BLaER1 (cell line): Measurements from ENCODE around the gene PRKCH.

Source experiments
- H3K27ac ChIP-seq: shearing (Covaris generic); formaldehyde crosslinking; 2 replicates; pipeline ENCODE4 v1.8.1; 2022
- H3K27me3 ChIP-seq: shearing (Covaris generic); formaldehyde crosslinking; 2 replicates; pipeline ENCODE4 v1.8.1; 2022
- H3K36me3 ChIP-seq: shearing (Covaris generic); formaldehyde crosslinking; 2 replicates; pipeline ENCODE4 v1.8.1; 2022
- H3K4me1 ChIP-seq: shearing (Covaris generic); formaldehyde crosslinking; 2 replicates; pipeline ENCODE4 v1.8.1; 2022
- H3K4me2 ChIP-seq: shearing (Covaris generic); formaldehyde crosslinking; 2 replicates; pipeline ENCODE4 v1.8.1; 2022
- H3K4me3 ChIP-seq: shearing (Covaris generic); formaldehyde crosslinking; 2 replicates; pipeline ENCODE4 v1.8.1; 2022
- H3K9ac ChIP-seq: shearing (Covaris generic); formaldehyde crosslinking; 2 replicates; pipeline ENCODE4 v1.8.1; 2022
- H3K9me3 ChIP-seq: shearing (Covaris generic); formaldehyde crosslinking; 2 replicates; pipeline ENCODE4 v1.8.1; 2022
- H4K20me1 ChIP-seq: shearing (Covaris generic); formaldehyde crosslinking; 2 replicates; pipeline ENCODE4 v1.8.1; 2022
- Cebpa-rat ChIP-seq: shearing (Covaris generic); IDR thresholded peaks from 2 replicates; pipeline ENCODE4 v1.8.1; 2022

PRKCH gene

DNA sequence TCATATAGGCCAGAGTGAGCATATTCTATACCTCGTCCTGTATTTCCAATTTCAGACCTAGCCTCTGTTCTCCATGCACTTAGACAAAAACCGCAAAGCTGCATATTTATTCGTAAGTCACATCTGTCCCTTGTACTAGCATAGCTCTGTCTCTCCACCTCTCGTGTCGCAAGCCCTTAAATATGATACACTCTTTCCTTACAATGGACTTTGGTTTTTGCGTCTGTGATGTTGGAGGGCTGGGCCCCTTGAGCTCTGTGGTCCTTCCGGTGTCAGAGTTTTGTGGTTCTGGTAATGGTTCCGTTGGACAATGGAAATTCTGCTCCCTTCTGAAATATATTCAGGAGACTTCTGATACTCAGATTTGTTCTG lies 11.3 kb downstream of the PRKCH start:
- peaks cover 31% of the 10 kb centered on the region for H3K4me1 ChIP-seq
- no peak overlapping the region for H3K4me2 ChIP-seq
- peaks cover 83% of the 10 kb centered on the region for H4K20me1 ChIP-seq
- TF ChIP-seq Cebpa-rat: no peak
- H3K9me3 ChIP-seq: no peaks in the 10 kb centered on the region
- no peak overlapping the region for H3K4me3 ChIP-seq
- H3K27ac ChIP-seq: no peak overlapping the region
- H3K36me3 ChIP-seq: no peaks in the 10 kb centered on the region
- no peaks in the 10 kb centered on the region for H3K27me3 ChIP-seq
- H3K9ac ChIP-seq: no peak overlapping the region

DNA sequence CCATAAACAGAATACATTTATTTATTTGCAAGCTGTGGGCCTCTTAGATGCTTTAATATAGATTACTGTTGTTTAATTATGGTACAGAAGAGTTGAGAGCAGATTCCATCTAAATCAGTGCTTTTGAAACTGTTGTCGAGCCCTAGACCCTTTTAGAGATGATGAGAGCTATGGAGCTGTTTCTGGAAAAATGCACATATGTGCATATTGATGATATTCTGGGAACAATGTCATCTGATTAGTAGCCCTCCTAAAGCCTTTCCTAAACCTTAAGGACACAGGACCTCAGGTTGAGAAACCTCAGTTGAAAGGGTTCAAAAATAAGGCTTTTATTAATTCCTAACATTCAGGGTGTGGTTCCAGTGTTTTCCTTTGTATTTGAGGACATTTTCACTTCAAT lies 11.7 kb downstream of the PRKCH start:
- Histone ChIP-seq H3K9ac (no peak overlapping the region), H3K4me3 (no peak overlapping the region), H4K20me1 (peaks cover 88% of the 10 kb centered on the region), H3K27me3 (no peaks in the 10 kb centered on the region), H3K36me3 (no peaks in the 10 kb centered on the region), H3K9me3 (no peaks in the 10 kb centered on the region), H3K4me2 (no peak overlapping the region), H3K4me1 (peaks cover 31% of the 10 kb centered on the region), H3K27ac (no peak overlapping the region)
- TF ChIP-seq Cebpa-rat: no peak

DNA sequence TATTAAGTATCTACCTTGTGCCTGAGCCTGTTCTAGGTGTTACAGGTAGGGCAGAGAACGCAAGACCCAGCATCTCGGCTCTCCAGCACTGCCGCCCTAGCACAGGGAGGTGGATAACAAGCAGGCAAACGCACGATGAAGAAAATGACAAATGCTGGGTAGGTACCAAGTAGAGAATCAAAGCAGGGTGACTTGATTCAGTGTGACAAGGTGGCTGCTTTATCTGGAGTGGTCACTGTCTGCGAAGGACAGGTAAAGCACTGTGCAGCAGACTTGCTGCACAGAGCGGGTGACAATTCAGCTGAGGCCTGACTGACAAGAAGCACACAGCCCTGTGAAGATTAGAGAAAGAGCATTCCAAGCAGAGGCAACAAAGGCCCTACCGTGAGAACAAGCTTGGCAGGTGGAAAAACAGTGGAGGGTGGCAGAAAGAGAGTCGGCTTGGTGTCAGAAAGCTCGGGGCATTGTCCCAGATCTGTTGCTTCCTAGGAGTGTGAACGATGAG lies 12.9 kb downstream of the PRKCH start:
- Histone ChIP-seq H3K4me3 (no peak overlapping the region), H4K20me1 (peaks cover 84% of the 10 kb centered on the region), H3K9ac (no peak overlapping the region), H3K9me3 (no peaks in the 10 kb centered on the region), H3K4me1 (peaks cover 21% of the 10 kb centered on the region), H3K27ac (no peak overlapping the region), H3K27me3 (no peaks in the 10 kb centered on the region), H3K4me2 (no peak overlapping the region), H3K36me3 (no peaks in the 10 kb centered on the region)
- TF ChIP-seq Cebpa-rat: no peak

DNA sequence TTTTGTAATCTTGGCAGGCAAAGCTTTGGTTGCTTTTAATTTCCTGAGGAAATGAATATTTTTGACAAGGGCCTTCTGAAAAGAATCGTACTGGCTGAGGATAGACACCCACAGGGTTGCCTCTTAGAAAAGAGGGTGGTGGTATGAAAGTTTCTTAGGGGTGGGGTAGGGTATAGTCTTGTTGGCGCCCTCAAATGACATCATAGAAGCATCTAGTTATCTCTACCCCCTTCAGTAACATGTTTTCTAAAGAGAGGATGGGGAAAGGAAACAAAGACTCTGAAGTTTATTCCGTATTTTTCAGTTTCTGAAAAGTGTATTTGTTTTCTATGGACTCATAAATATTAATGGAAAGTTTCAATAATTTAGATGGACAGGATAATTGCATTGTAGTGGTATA lies 13.7 kb downstream of the PRKCH start:
- Histone ChIP-seq H3K9me3 (no peaks in the 10 kb centered on the region), H3K4me1 (peaks cover 13% of the 10 kb centered on the region), H3K27ac (no peak overlapping the region), H4K20me1 (peaks cover 76% of the 10 kb centered on the region), H3K9ac (no peak overlapping the region), H3K4me3 (no peak overlapping the region), H3K27me3 (no peaks in the 10 kb centered on the region), H3K4me2 (no peak overlapping the region), H3K36me3 (no peaks in the 10 kb centered on the region)
- TF ChIP-seq Cebpa-rat: no peak

DNA sequence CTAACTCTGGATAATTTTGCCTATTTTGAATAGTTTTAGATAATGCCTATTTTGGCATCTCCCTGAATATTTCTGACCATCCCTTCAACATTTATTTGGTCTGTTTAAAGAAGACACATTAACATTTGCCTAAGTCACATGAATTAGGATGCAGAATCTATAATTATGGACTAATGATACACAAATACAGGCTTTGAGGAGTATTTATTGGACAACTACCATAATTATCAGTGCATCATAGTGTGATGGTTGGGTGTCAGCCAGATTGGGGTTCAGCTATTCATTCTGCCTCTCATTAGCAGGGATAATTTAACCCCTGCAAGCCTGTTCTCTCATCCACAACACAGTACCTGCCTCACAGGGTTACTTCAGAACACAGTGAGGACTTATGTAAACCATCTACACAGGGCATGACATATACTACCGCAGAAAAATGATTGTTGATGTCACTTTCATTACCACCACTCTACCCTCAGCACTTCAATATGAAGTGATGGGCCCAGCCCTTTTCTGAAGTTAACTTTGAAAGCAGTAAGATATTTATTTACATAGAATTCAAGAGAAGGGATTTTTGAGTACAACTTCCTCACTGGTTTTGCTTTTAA lies 14.4 kb downstream of the PRKCH start:
- Histone ChIP-seq H3K27me3 (no peaks in the 10 kb centered on the region), H3K4me2 (no peak overlapping the region), H3K27ac (no peak overlapping the region), H3K36me3 (no peaks in the 10 kb centered on the region), H4K20me1 (peaks cover 73% of the 10 kb centered on the region), H3K9me3 (no peaks in the 10 kb centered on the region), H3K4me1 (peaks cover 14% of the 10 kb centered on the region), H3K9ac (no peak overlapping the region), H3K4me3 (no peak overlapping the region)
- no peak for TF ChIP-seq Cebpa-rat

DNA sequence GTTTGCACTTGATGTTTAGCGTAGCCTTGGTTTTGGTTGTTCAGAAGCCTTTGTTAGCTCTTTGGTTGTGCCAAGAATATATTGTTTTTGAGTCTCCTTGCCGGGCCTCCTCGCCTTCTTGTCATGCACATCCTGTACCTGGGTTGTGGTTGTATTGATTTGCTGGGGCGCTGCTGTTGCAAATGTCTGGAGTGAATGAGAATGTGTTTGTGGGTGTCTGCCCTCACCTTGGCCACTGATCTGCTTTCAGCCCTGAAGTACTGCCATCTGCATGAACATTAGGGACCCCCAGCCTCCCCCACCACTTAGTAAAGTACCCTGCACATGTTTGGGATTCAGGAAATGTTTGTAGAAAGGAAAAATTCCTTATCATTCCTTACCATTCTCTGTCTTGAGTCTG lies 16.5 kb downstream of the PRKCH start:
- Histone ChIP-seq H3K27me3 (0 out of 2 replicates have a peak, but pooled peaks cover 3% of the 10 kb centered on the region), H3K27ac (no peak overlapping the region), H3K9me3 (no peaks in the 10 kb centered on the region), H3K4me3 (no peak overlapping the region), H3K4me1 (peaks cover 35% of the 10 kb centered on the region), H3K4me2 (no peak overlapping the region), H3K9ac (no peak overlapping the region), H4K20me1 (peaks cover 73% of the 10 kb centered on the region), H3K36me3 (no peaks in the 10 kb centered on the region)
- TF ChIP-seq Cebpa-rat: no peak

DNA sequence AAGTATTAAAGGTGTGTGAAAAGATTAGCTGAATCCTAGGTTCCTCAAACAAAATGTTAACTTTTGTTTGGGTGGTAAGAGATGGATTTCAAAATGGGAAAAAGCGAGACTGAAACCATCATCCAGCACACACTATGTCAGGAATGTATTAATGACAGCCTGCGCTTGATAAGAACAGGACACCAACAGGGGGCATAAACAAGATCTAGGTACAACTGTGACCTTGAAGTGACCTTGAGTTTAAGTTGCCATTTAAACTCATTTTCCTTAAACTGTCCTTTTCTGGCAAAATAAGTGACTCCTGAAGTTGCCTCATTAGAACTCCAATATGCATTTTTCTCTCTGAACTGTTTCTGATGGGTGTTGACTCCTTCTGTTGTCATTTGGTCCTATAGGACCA lies 17.1 kb downstream of the PRKCH start:
- H3K27me3 ChIP-seq: 0 out of 2 replicates have a peak, but pooled peaks cover 3% of the 10 kb centered on the region
- H3K9ac ChIP-seq: no peak overlapping the region
- no peaks in the 10 kb centered on the region for H3K36me3 ChIP-seq
- H3K9me3 ChIP-seq: no peaks in the 10 kb centered on the region
- H3K27ac ChIP-seq: no peak overlapping the region
- no peak overlapping the region for H3K4me3 ChIP-seq
- no peak for TF ChIP-seq Cebpa-rat
- H3K4me1 ChIP-seq: peaks cover 40% of the 10 kb centered on the region
- H3K4me2 ChIP-seq: no peak overlapping the region
- peaks cover 73% of the 10 kb centered on the region for H4K20me1 ChIP-seq

DNA sequence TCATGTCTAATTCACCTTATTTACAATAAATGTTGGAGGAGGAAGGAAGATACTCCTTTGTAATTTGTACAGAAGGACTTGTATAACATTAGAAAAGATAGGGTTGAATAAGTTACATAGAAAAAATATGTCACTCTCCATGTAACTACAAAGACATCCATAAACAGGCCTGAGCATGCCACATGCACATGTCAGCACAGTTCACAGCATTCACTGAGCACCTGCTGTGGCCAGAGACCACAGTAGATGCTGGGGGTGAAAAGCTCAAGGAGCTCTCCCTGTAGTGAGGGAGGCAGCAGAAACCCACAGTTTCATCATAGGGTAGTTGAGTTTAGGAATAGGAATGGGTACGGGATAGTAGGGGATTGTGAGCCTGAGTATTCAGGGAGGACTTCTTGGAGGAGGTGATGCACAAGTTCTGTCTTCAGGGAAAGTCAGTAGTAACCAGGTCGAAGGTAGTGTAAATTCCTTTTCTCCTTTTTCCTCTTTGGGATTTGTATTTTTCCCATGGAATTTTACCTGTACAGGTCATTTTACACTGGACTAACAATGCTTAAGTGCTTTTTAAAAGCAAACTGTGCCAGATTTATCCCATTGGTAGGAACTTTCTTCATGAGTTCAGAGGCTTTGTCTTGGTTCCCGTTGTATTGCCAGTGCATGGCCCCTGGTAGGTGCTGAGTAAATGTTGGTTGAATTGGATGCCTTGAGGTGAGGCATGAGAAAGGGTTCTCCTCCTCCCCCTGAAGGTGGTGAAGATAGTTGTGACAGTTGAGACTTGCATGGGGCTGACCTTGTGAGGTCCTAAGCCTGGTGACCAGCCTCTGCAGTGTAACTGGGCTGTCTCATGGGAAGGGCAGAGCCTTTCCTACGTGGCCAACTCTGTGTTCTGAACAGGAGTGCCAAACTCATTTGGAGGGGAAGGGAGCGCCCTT lies 20.2 kb downstream of the PRKCH start:
- no peak for TF ChIP-seq Cebpa-rat
- Histone ChIP-seq H3K4me3 (no peak overlapping the region), H3K9ac (no peak overlapping the region), H4K20me1 (peaks cover 71% of the 10 kb centered on the region), H3K4me1 (peaks cover 56% of the 10 kb centered on the region), H3K4me2 (peak overlapping the region; percentile 51), H3K27ac (no peak overlapping the region), H3K36me3 (no peaks in the 10 kb centered on the region), H3K9me3 (no peaks in the 10 kb centered on the region), H3K27me3 (0 out of 2 replicates have a peak, but pooled peaks cover 3% of the 10 kb centered on the region)

DNA sequence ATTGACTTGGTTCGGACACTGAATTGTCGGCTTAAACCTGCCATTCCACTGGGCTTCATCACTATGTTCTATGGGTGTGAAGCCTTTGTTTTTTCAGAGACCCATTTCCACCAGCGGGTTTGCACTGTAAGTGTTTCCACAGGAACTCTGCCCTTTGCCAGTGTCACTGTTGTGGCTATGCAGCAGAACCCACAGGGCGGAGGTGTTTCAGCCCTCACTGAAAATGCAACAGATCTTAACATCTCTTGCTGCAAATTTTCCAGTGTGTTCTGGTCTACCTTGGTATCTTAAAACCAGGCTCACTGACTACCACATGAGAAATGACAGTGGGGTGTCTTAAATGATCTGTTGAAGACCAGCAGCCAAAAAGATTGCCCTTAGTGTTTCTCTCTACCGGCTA lies 21.1 kb downstream of the PRKCH start:
- Histone ChIP-seq H3K4me1 (peaks cover 66% of the 10 kb centered on the region), H3K9ac (no peak overlapping the region), H3K36me3 (no peaks in the 10 kb centered on the region), H3K4me2 (peak overlapping the region; percentile 51), H3K27ac (no peak overlapping the region), H4K20me1 (peaks cover 73% of the 10 kb centered on the region), H3K27me3 (0 out of 2 replicates have a peak, but pooled peaks cover 3% of the 10 kb centered on the region), H3K9me3 (no peaks in the 10 kb centered on the region), H3K4me3 (no peak overlapping the region)
- no peak for TF ChIP-seq Cebpa-rat

DNA sequence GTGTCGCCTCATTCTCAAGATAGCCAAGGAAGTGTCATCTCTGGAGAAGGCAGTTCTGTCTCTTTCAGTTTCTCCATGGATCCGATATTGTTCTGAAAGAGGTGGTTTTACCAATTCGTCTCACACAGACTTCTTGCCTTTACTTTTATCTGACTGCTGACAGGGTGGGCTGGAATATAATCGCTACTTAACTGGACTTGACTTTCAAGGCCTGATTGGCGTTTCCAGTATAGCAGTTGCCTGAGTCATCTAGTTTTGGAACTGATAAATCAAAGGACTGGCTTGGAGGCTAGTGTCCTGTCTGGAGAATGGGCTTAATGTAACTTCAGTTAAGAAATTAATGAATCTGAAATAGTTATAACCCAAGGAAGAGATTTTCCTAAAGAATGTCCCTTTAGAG lies 21.6 kb downstream of the PRKCH start:
- 0 out of 2 replicates have a peak, but pooled peaks cover 3% of the 10 kb centered on the region for H3K27me3 ChIP-seq
- H3K9me3 ChIP-seq: no peaks in the 10 kb centered on the region
- H3K4me1 ChIP-seq: peaks cover 70% of the 10 kb centered on the region
- H3K4me2 ChIP-seq: peak overlapping the region; percentile 51; the same call in 1 of the 2 replicates
- no peak overlapping the region for H3K27ac ChIP-seq
- H4K20me1 ChIP-seq: peaks cover 71% of the 10 kb centered on the region
- no peak overlapping the region for H3K4me3 ChIP-seq
- TF ChIP-seq Cebpa-rat: no peak
- no peak overlapping the region for H3K9ac ChIP-seq
- H3K36me3 ChIP-seq: no peaks in the 10 kb centered on the region
